GM21526 (cell line): ENCODE measurements around the gene TRAK1.
"Not testable (repeated sequence)": the region's sequence is repeated elsewhere in the genome, so short reads cannot be mapped to it uniquely, and the experiment has no call there.

Experiments
- ATAC-seq: cut with Tn5 transposase; IDR thresholded peaks from one replicate; pipeline ENCODE4 v1.9.1; 2021; ENCODE audit warnings: moderate library complexity; ENCODE audit not compliant: unreplicated experiment, low FRiP score

The TRAK1 gene

GRCh38 chr3:42096796-42097565 is 5.8 kb downstream of the TRAK1 start:
- ATAC-seq, result no peak

- no peak for ATAC-seq
Measured at GRCh38 chr3:42097566-42097946, 6.4 kb downstream of the TRAK1 start.

- no peak for ATAC-seq
Measured at GRCh38 chr3:42098171-42098570, 7.0 kb downstream of the TRAK1 start.

- no peak for ATAC-seq
Measured at GRCh38 chr3:42099020-42099765, 8.0 kb downstream of the TRAK1 start.

GRCh38 chr3:42101048-42101447 is 9.9 kb downstream of the TRAK1 start:
- no peak for ATAC-seq

- ATAC-seq, result no peak
Measured at GRCh38 chr3:42101481-42101880, 10.3 kb downstream of the TRAK1 start.

- ATAC-seq, result no peak
Measured at GRCh38 chr3:42102571-42102970, 11.4 kb downstream of the TRAK1 start.

- not testable (repeated sequence) for ATAC-seq
Measured at GRCh38 chr3:42103921-42104665, 12.9 kb downstream of the TRAK1 start.

- ATAC-seq, result not testable (repeated sequence)
Measured at GRCh38 chr3:42105994-42106393, 14.8 kb downstream of the TRAK1 start.

GRCh38 chr3:42106646-42107045 is 15.5 kb downstream of the TRAK1 start:
- ATAC-seq, result no peak

GRCh38 chr3:42110631-42111030 is 19.5 kb downstream of the TRAK1 start:
- ATAC-seq, result no peak

- no peak for ATAC-seq
Measured at GRCh38 chr3:42114130-42114725, 23.1 kb downstream of the TRAK1 start.

- ATAC-seq, result no peak
Measured at GRCh38 chr3:42115215-42115614, 24.1 kb downstream of the TRAK1 start.

GRCh38 chr3:42115946-42116345 is 24.8 kb downstream of the TRAK1 start:
- no peak for ATAC-seq

GRCh38 chr3:42116466-42116865 is 25.3 kb downstream of the TRAK1 start:
- no peak for ATAC-seq

- ATAC-seq, result no peak
Measured at GRCh38 chr3:42117175-42118008, 26.2 kb downstream of the TRAK1 start.

- peak; percentile 55 for ATAC-seq
Measured at GRCh38 chr3:42118762-42119361, 27.7 kb downstream of the TRAK1 start.

- ATAC-seq, result no peak
Measured at GRCh38 chr3:42119561-42120355, 28.6 kb downstream of the TRAK1 start.

- no peak for ATAC-seq
Measured at GRCh38 chr3:42120866-42121265, 29.7 kb downstream of the TRAK1 start.
